Eye (tissue), 1 donor: ENCODE measurements around the gene CTBS.
"Not testable (repeated sequence)": the region's sequence is repeated elsewhere in the genome, so short reads cannot be mapped to it uniquely, and the experiment has no call there.

Experiments used
- DNase-seq: peaks from one replicate; pipeline ENCODE4 v3.0.0-alpha.2; 2015

CTBS gene

GRCh38 chr1:84583648-84584047 lies 9.4 kb upstream of the CTBS start:
- no peak for DNase-seq

GRCh38 chr1:84582802-84583587 lies 8.8 kb upstream of the CTBS start:
- DNase-seq = peak; percentile 88

GRCh38 chr1:84581648-84582047 lies 7.4 kb upstream of the CTBS start:
- no peak for DNase-seq

GRCh38 chr1:84574936-84575335 lies 696 bp upstream of the CTBS start:
- DNase-seq = no peak

- no peak for DNase-seq
These were observed 716 bp downstream of the CTBS start for GRCh38 chr1:84573481-84573966.

GRCh38 chr1:84571150-84571535 lies 3.1 kb downstream of the CTBS start:
- DNase-seq = no peak

- no peak for DNase-seq
These were observed 3.6 kb downstream of the CTBS start for GRCh38 chr1:84570436-84571149.

GRCh38 chr1:84569216-84569615 lies 5.0 kb downstream of the CTBS start:
- no peak for DNase-seq

GRCh38 chr1:84550826-84551225 lies 23.4 kb downstream of the CTBS start:
- DNase-seq = peak; percentile 2

GRCh38 chr1:84541679-84542078 lies 32.6 kb downstream of the CTBS start:
- DNase-seq = no peak

GRCh38 chr1:84540759-84541158 lies 33.5 kb downstream of the CTBS start:
- no peak for DNase-seq

- DNase-seq = no peak
These were observed 34.3 kb downstream of the CTBS start for GRCh38 chr1:84539972-84540371.

- no peak for DNase-seq
These were observed 35.6 kb downstream of the CTBS start for GRCh38 chr1:84538599-84538998.

GRCh38 chr1:84525779-84526178 lies 48.5 kb downstream of the CTBS start:
- DNase-seq = peak; percentile 8

- no peak for DNase-seq
These were observed 49.6 kb downstream of the CTBS start for GRCh38 chr1:84524590-84524989.

- no peak for DNase-seq
These were observed 63.6 kb downstream of the CTBS start for GRCh38 chr1:84510668-84511067.

GRCh38 chr1:84510165-84510564 lies 64.1 kb downstream of the CTBS start:
- DNase-seq = no peak

- no peak for DNase-seq
These were observed 65.2 kb downstream of the CTBS start for GRCh38 chr1:84509029-84509428.

- DNase-seq = no peak
These were observed 65.7 kb downstream of the CTBS start for GRCh38 chr1:84508510-84508909.

GRCh38 chr1:84507887-84508286 lies 66.4 kb downstream of the CTBS start:
- not testable (repeated sequence) for DNase-seq

- DNase-seq = no peak
These were observed 67.3 kb downstream of the CTBS start for GRCh38 chr1:84506729-84507453.

- DNase-seq = peak; percentile 99
These were observed 68.1 kb downstream of the CTBS start, which contains the start of the genes GNG5 and SPATA1 for GRCh38 chr1:84506002-84506728. Gene GNG5, minus strand, starts transcription at chr1:84506581. Its CDS starts 490 bp downstream, at chr1:84506091. Gene SPATA1, plus strand, starts transcription at chr1:84506386. Its CDS starts 9,974 bp downstream, at chr1:84516360.
